ENCODE data around the gene ENTR1.
"Not testable (repeated sequence)": the region's sequence is repeated elsewhere in the genome, so short reads cannot be mapped to it uniquely, and the experiment has no call there.

The ENTR1 gene

DNA sequence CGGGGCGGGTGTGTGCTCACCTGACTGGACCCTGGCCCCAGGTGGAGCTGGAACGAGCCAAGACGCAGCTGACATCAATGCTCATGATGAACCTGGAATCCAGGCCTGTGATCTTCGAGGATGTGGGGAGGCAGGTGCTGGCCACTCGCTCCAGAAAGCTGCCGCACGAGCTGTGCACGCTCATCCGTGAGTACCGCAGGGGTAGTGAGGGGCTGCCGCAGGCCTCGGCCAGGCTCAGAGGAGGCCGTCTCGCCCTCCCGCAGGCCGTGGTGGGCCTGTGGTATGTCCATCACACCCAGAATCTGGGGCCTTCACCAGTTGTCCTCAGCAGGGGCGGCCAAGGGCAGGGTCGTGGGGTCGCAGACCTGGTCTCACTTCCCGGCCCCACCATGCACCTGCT, 11.4 kb upstream of the ENTR1 start:
- no peak for DNase-seq (ENCODE audit: low read depth in 3 of 3, low spot score in 1 of 3)

DNA sequence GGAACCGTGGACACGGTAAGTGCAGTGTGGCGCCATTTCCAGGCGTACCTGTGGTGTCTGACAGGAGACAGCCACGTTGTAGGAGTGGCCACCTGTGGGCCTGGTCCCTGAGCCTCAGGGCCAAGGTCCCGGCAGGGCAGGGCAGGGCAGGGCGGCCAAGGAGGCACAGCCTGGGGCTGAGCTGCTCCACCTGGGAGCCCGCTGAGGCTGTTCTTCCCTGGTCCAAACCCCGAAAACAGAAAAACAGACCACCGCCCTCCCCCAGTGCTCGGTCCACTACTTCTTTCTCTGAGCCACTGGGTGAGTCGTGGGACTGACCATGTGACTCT, 8.6 kb upstream of the ENTR1 start:
- DNase-seq (ENCODE audit: low read depth in 3 of 3, low spot score in 1 of 3): no peak

DNA sequence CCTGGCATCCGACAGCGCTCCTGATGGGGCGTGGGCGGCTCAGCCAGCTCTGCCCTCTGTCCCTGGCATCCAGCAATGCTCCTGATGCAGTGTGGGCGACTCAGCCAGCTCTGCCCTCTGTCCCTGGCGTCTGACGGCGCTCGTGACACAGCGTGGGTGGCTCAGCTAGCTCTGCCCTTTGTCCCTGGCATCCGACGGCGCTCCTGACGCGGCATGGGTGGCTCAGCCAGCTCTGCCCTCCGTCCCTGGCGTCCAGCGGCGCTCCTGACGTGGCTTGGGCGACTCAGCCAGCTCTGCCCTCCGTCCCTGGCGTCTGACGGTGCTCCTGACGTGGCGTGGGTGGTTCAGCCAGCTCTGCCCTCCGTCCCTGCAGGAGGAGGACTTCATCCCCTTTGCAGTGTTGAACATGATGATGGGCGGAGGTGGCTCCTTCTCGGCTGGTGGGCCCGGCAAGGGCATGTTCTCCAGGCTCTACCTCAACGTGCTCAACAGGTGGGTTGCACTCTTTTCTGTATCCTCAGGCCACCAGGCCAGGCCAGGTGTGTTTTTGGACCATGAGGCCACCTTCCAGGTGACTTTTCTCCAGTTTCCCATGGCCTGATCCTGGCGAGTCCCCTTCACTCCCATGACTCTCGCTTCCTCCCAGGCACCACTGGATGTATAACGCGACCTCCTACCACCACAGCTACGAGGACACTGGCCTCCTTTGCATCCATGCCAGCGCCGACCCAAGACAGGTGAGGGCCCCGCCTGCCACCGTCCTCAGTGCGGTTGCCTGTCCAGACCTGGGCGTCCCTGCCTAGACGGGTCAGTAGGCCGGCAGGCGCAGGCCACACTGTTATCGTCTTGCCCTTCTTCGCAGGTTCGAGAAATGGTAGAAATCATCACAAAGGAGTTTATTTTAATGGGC, 8.0 kb upstream of the ENTR1 start:
- DNase-seq (ENCODE audit: low read depth in 3 of 3, low spot score in 1 of 3): no peak

DNA sequence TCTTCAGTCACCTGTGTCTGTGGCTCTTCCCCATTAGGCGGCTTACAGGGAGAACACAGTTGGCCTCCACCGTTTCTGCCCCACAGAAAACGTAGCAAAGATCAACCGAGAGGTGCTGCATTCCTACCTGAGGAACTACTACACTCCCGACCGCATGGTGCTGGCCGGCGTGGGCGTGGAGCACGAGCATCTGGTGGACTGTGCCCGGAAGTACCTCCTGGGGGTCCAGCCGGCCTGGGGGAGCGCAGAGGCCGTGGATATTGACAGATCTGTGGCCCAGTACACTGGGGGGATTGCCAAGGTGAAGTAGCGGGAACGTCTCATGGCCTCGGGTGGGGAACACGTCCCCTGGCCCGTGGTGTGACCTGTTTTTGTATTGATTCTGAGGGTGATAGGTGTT, 6.5 kb upstream of the ENTR1 start:
- no peak for DNase-seq (ENCODE audit: low read depth in 3 of 3, low spot score in 1 of 3)

DNA sequence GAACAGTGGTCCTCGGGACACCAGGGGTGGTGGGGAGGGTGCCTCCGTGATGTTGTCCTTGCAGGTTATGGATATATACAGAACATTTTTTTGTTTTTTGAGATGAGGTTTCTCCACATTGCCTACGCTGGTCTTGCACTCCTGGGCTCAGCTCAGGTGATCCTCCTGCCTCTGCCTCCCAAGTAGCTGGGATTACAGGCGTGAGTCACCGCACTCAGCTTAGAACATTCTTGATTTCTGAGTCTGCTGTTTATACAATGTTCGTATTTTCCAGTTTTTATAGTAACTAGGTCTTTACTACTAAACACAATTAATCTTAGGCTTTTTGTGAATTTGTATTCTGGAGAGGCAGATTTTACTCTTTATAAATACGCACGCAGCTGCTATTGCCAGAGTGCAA, 6.0 kb upstream of the ENTR1 start:
- no peak for DNase-seq (ENCODE audit: low read depth in 3 of 3, low spot score in 1 of 3)

DNA sequence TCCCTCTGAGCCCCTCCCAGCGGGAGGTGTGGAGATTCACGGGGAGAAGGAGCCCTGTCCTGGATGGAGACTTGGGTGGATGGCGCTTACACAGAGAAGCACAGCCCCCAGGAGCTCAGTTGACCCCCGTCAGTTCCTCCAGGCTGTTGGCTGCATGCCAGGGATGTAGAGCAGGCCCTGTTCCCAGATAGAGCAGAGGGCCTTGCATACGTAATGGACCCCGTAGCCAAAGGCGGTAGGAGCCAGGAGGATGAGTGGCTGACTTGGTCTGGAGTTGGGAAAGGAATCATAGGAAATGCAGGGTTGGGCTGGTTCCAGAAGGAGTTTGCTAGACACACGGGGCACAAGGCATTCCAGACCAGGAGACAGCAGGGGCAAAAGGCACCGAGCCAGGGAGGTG, 2.5 kb upstream of the ENTR1 start:
- no peak for DNase-seq (ENCODE audit: low read depth in 3 of 3, low spot score in 1 of 3)

DNA sequence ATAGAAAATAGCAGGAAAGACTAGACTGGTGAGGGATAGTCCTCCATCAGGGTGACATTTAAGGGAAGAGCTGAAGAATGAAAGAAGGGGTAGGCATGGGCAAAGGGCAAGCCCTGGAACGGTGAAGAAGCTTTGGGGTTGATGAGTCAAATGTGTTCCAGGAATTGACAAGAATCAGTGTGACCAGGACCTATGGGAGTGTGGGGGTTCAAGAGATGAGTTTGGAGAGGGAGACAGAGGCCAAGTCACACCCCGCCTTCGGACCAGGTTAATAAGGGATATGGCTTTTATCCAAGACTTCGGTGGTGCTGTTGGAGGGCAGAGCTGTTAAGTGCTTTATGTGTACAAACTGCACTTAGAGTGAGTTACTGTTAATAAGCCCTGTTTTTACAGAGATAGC, 964 bp upstream of the ENTR1 start:
- DNase-seq (ENCODE audit: low read depth in 3 of 3, low spot score in 1 of 3): no peak

DNA sequence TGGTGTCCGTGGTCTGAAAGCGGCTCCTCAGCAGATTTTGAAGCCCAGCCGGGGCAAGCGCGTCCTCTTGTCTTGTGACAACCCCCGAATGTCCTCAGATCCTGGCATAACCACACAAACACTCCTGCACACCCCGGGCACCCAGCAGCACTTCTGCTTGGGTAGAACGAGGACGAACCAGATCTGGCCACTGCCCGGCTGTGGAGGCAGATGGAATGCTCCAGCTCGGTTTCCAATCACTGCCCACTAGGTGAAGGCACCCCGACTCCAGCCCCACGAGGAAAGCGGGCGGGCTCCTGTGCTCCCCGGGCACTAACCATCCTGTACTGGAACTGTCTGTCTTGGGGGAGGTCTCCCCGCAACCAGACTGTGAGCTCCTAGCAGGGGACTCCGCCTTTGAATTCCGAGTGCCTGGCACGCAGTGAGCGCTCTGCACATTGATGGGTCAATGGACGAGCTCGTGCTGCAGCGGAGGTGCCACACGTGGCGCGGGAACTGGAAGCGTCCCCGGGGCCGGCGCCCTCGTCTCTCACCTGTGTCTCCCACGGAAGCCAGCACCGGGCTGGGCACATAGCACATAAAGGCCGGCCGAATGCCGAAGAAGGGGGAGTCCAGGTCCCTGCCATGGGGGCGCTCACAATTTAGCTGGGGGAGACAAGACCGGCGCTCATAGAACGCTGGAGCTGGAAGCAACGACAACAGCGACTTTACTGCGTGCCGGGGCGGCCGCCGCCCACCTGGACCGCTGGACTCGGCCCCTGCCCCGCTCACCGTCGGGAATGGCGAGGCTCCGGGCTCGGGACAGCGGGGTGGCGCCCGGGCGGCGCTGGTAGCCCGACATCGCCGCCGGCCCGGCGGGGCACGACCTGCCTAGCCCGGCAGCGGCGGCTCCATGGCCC, 608 bp downstream of the ENTR1 start:
- no peak for DNase-seq (ENCODE audit: low read depth in 3 of 3, low spot score in 1 of 3)

DNA sequence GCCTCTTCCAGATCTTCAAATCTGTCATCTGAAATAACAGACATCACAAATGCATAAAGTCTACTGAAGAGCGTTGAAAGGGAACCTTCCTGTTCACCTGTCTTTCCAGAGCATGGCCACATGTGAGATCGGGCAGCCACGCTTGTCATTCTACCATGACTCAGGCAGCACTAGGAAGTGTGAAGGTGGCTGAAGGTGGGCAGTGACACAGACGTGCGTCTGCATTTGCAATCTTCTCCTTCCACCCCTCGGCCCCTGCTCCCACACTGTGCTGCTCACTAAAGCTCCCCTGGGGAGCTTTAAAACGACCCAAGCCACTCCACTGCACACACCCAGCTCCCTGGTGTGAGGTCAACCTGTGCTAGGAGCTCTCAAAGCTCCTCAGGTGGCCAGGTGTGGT, 2.5 kb downstream of the ENTR1 start:
- no peak for DNase-seq (ENCODE audit: low read depth in 3 of 3, low spot score in 1 of 3)

DNA sequence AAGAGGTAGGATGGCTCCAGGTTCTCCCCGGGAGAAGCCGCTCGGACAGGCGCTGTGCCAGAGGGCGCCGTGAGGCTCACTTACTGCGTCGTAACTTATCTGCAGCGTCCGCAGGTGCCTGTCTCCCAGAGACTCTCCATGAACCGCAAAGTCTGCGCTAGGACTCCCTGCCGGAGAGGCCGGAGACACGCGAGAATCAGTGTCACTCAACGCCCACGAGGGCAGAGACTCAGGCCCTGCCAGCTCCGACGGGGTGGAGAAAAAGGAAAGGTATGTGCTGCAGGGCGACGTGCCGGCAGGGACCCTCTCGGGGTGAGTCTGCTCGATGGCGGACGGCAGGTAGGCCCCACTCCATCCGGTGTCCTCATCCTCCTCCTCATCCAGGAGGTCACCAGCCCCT, 3.4 kb downstream of the ENTR1 start:
- not testable (repeated sequence) for DNase-seq (ENCODE audit: low read depth in 3 of 3, low spot score in 1 of 3)

DNA sequence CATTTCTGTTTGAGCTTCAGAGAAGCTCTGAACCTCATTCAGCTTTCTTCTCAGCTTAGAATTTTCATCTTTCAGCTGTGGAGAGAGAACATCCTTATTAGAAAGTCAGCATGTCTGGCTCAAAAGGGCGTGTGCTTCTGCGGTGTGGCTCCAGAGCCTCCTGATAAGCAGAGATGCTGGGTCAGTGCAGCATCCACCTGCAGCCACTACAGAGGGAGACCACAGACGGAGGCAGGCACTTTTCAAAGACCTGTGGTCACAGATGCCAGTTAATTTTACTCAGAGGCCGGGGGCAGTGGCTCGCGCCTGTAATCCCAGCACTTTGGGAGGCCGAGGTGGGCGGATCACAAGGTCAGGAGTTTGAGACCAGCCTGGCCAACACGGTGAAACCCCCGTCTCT, 4.5 kb downstream of the ENTR1 start:
- DNase-seq (ENCODE audit: low read depth in 3 of 3, low spot score in 1 of 3): not testable (repeated sequence)

DNA sequence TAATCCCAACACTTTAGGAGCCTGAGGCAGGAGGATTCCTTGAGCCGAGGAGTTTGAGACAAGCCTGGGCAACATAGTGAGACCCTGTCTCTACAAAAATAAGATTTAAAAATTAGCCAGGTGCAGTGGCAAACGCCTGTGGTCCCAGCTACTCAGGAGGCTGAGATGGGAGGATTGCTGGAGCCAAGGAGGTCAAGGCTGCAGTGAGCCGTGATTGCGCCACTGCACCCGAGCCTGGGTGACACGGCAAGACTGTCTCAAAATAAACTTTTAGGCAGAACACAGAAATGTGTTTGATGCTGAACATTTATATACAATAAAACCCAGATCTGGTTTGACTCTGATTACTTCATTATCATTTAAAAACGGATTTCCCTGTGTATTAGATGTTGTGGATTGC, 4.9 kb downstream of the ENTR1 start:
- DNase-seq (ENCODE audit: low read depth in 3 of 3, low spot score in 1 of 3): no peak

DNA sequence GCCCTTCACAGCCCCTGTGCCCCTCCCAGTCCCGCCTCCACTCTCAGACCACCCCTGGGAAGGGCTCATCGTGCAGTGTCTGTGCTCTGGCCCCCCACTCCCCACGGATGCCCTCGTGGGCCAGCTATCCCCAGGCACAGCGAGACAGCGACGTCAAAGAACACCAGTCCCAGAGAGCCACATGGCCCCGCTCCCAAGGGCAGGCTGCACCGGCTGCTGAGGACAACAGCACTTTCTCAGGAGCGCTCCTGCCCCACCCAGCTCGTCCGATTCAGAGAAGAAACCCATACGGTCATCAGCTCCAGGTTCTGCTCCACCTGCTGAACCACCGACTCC, 5.6 kb downstream of the ENTR1 start:
- no peak for DNase-seq (ENCODE audit: low read depth in 3 of 3, low spot score in 1 of 3)

DNA sequence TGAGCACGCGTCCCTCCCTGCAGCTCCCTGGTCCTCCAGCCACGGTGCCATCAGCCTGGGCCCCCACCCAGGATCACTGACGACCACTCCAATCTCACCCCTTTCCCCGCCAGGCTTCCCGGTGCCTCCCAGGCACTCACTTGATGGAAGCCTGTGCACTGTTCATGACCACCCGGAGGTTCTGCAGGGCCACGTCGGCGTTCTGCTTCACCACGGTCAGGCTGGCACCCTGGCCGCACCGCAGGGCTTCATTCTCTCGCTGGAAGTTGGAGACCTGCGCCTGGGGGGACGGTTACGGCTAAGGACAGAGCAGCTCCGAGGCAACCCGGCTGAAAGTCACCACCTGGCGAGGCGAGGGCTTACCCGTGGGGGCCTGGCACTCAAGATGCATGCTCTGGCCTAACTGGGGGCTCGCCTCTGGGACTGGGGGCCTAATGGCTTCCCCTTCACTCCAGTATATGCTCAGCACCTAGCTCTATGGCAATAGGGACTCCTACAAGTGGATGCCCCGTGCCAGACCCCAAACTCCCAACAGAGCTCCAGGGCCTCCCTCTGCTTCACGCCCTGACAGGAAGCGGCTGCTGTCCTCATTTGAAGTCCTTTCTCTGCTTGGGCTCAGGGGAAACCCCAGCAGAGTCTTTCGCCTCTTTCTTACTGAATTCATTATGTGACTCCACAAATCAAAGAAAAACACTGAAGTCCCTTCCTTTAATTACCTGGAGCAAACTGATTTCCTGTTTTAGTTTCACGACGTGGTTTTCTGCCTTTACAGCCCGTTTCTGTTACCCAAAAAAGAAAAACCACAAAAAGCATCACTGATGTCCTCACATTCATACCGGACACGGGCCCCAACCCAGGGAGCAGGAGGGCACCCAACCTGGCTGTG, 6.3 kb downstream of the ENTR1 start:
- DNase-seq (ENCODE audit: low read depth in 3 of 3, low spot score in 1 of 3): no peak

DNA sequence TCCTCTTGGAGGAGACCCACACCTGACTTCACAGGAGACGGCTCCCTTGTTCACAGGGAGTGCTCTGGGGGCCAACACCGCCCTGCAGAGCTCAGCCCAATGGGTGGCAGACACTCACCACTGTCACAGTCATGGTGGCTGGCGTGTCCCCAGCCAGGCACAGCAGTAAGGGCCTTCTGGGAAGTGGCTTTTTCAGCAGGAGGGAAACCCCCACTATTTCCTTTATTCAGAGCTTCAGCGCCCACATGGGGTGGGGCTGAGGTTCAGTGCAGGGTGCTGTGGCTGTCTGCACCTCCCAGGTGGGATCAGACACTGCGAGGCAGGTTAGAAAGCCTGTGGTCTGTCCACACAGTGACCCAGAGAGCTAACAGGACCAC, 6.9 kb downstream of the ENTR1 start:
- DNase-seq (ENCODE audit: low read depth in 3 of 3, low spot score in 1 of 3): peak; percentile 35 to 60 (median 41)

DNA sequence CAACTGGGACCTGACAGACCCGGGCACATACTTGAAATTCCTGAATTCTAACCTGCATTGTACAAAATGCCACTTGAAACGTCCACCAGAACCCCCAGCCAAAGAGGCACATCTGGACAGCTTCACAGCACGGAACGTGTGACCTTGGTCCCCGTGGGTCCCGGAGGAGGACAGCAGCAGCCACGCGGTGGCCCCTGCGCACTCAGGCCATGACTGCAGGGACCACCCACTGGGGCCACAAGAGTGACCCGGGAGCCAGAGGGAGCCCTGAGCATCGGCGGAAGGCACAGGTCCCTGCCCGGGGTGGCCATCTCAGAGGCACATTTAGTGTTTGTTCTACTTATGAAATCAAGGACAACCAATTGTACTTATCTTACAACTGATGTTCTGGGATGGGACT, 8.3 kb downstream of the ENTR1 start:
- DNase-seq (ENCODE audit: low read depth in 3 of 3, low spot score in 1 of 3): no peak

DNA sequence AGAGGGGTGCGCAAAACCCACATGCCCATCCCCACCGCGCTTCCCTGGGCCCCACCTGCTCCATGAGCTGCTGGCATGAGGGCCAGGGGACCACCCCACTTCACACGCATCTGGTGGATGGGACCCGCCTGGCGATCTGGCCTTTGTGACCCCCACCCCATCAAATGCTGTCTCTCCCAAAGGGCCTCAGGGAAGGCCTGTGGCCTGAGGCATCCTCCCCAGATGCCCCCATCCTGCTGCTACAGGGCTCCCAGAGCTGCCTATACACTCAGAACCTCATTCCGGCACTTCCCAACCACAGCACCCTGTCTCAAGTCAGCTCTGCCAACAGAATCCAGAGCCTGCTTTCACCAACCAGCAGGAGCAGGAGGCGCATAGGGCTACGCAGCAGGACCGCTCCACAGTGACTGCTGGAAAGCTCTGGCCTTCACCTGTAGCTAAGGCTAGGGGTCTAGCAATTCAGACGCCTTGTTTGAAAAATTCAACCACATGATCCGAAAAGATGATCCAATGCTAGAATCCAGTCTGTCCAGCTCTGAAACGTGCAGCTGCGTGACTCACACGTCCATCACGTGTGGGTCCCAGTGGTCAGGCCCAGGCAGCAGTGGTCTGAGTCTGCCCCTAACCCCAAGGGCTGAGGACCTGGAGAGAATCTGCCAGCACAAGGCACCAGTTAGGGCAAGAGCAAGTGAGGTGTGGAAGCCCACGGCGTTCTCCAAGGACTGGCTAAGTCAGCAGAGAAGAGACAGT, 9.1 kb downstream of the ENTR1 start:
- no peak for DNase-seq (ENCODE audit: low read depth in 3 of 3, low spot score in 1 of 3)

DNA sequence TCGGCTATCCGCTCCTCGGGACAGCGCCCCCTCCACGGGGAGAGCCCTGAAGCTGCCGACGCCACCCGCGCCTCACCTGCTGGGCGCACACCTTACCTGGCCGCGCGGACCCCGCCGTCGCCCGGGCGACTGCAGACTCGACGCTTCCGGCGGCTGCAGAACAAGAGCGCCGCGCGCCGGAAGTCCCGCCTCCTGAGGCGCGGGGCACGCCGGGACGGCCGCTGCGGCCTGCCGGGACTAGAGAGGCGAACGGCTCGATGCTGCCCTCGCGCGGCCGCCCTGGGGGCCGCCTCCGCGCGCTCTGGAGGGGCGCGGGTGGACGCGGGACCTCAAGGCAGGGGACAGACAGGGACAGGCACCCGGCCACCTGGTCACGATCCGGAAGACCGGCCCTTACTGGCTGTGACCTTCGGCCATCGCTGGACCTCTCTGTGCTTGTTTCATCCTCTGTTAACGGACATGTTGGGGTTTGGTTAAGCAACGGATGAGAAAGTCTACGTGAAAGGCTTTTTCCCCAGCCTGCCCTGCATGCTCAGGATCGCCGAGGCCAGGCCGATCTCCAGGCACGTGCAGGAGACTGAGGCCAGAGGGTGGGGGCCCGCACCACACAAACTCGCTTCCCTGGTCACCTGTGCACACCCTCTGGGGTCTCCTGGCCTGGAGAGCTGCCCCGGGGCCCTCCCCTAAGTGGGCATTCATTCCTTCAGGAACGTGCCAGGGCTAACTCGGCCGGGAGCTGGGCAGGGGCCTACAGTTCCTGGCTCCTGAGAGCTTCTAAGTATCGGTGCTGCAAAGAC, 10.2 kb downstream of the ENTR1 start, which contains the start of gene SNAPC4:
TSS of gene SNAPC4 (minus strand) at position 133 of the 797 bp plus-strand sequence. CDS start 1,742 bp downstream, outside the sequence.
- peak; percentile 59 to 84 (median 72) for DNase-seq (ENCODE audit: low read depth in 3 of 3, low spot score in 1 of 3)

DNA sequence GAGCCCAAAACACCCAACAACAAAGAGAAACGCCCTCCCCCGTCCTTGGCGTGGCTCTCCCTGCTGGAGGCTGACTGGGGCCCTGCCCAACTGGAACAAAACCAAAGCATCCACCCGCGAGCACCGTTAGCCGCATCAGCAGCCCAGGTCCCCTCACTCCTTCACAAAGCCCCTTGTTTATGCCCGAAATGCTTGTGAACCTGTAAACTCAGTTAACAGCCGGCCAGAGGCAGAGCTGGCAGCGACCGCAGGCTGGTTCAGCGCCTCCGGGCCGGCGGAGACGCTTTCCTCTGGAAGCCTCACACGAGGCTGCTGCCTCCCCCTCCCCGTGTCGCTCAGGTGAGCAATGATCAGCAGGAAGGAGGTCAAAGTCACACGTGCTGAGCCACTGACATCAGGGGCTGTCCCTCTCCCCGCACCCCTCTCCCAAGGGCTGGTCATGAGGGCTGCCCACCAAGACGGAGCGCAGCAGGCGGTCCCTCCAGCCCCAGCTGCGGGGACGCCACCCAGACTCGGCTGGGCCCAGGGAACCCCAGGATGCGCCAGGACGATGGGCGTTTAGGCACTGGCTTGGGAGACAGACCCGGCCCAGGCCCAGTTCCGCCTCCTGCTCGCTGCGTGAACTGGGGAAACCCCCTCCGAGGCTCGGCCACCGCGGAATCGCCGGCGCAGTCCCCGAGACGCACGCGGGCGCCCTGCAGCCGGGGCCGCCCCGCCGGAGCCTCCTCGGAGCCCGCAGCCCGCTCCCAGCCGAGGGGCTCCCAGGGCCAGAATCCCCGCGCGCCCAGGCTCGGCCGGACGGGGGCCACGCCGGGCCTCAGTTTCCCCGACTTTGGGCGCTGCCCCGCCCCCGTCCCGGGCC, 11.0 kb downstream of the ENTR1 start:
- DNase-seq (ENCODE audit: low read depth in 3 of 3, low spot score in 1 of 3): no peak
